GM12874 (cell line): ENCODE results near the gene SSU72.

ENCODE experiments used
- TF ChIP-seq, protein P1 (sequence below): IDR thresholded peaks from 2 replicates; pipeline ENCODE4 v1.5.1; 2011; ENCODE audit warnings: low read depth, mild to moderate bottlenecking, control low read depth, low read length, moderate library complexity; ENCODE audit not compliant: insufficient read depth

SSU72 gene

DNA sequence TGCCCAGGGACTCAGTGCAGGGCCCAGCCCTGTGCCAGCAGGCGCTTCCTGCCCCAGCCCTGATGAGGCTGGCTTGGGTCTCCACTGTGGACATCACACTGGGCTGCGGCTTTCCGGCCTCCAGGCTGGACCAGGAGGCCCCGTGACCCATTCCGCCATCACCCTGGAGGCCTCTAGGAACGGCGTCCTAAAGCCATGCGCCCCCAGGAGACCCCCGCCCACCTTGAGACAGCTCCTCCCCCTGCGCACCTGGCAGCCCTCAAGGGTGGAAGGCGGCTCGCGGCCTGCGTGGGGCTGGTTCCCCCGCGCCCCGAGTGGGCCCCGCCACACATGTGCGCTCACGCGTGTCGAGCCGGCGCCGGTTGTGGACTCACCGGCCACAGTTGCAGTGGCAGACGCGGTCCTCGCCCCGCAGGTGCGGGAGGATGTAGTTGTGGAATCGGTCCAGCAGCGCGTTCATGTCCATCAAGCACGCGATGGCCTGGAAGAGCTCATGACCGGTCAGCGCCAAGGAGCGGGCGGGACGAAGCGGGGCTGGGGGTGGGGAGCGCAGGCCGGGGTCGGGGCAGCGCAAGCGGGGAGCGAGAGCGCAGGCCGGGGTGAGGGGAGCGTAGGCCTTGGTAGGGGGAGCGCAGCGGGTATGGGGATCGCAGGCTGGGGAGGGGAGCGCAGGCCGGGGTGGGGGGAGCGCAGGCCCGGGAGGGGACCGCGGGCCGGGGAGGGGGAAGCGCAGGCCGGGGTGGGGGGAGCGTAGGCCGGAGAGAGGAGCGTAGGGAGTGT lies 35.2 kb downstream of the SSU72 start:
- TF ChIP-seq, protein P1, sequence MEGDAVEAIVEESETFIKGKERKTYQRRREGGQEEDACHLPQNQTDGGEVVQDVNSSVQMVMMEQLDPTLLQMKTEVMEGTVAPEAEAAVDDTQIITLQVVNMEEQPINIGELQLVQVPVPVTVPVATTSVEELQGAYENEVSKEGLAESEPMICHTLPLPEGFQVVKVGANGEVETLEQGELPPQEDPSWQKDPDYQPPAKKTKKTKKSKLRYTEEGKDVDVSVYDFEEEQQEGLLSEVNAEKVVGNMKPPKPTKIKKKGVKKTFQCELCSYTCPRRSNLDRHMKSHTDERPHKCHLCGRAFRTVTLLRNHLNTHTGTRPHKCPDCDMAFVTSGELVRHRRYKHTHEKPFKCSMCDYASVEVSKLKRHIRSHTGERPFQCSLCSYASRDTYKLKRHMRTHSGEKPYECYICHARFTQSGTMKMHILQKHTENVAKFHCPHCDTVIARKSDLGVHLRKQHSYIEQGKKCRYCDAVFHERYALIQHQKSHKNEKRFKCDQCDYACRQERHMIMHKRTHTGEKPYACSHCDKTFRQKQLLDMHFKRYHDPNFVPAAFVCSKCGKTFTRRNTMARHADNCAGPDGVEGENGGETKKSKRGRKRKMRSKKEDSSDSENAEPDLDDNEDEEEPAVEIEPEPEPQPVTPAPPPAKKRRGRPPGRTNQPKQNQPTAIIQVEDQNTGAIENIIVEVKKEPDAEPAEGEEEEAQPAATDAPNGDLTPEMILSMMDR = no peak

DNA sequence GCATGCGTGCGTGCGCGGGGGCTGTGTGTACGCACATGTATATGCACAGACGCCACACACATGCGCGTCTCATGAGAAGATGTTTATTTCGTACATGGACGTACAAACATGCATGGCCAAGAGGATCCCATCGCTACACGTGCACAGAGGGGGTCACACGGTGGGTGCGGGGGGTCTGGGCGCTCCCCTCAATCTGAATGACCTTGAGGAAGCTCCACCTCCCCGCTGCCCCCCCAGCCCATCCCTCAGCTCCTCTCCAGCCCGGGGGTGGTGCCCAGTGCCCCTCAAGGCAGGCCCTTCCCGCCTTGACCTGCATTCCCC lies 35.7 kb downstream of the SSU72 start:
- TF ChIP-seq, protein P1 = no peak

DNA sequence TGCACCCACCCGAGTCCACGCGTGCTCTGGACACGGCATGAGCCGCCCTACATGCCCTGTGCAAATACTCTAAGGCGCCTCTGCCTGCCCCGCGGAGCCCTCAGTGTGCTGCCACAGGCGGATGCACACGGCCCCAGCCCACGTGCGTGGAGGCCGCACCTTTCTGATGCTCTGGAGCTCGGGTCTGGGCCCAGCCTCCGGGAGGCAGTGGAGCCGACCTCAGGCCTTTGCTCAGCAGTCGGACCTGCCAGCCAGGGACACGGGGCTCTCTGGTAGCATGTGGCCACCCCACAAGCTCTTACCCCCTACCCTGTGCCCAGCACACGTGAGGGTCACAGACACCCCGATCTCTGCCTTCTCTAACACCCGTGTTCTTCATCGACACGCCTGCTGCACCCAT lies 36.3 kb downstream of the SSU72 start:
- TF ChIP-seq, protein P1 = no peak

DNA sequence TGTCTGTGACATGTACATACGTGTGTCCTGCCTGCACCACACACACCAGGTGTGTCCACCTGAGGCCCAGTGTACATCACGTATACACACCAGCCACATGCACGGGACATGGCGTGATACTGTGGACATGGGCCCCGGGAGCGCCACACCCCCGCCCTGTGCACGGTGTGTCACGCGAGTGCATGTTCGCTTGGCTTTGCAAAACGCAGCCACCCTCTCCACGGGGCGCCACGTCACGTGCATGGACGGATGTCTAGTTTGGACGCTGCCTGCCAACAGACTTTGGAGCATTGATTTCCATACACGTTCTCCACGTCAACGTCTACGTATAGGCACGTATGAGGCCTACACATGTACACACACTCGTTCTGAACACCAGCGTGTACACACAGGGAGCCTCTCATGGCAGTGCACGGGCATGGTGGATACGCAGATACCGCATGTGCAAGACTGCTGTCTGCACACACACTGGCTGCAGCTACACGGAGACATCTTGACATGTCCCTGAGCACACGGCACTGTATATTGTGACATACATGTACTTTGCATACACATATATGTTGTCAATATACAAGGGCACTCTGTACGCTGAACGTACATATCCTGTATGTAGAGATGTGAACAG lies 36.9 kb downstream of the SSU72 start:
- TF ChIP-seq, protein P1 = no peak

DNA sequence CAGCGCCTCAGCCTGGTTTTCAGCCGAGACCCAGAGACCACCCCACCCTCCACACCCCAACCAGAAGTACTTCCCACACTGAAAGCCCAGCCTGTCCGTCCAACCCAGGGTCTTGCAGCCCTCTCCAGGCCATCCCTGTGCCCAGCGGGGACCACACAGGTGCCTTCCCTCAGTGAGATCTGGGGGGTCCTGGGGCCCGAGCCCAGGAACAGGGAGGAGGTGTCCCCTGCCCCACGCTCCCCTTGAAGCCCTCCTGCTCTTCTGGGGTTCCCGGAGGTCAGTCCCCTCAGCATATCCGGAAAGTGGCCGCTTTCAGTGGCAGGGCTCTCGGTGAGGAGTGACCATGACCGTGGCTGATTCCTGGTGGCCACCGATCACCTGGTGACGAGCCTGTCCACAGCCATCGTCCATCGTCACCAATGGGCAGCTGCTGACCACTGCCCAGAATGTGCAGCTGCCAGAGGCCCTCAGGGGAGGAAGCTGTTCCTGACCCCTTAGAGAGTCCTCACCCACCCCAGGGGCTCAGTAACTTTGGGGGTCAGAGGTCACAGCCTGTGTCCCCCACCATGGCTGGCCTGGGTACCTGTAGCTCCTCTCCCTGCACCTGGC lies 37.6 kb downstream of the SSU72 start:
- TF ChIP-seq, protein P1 = no peak

DNA sequence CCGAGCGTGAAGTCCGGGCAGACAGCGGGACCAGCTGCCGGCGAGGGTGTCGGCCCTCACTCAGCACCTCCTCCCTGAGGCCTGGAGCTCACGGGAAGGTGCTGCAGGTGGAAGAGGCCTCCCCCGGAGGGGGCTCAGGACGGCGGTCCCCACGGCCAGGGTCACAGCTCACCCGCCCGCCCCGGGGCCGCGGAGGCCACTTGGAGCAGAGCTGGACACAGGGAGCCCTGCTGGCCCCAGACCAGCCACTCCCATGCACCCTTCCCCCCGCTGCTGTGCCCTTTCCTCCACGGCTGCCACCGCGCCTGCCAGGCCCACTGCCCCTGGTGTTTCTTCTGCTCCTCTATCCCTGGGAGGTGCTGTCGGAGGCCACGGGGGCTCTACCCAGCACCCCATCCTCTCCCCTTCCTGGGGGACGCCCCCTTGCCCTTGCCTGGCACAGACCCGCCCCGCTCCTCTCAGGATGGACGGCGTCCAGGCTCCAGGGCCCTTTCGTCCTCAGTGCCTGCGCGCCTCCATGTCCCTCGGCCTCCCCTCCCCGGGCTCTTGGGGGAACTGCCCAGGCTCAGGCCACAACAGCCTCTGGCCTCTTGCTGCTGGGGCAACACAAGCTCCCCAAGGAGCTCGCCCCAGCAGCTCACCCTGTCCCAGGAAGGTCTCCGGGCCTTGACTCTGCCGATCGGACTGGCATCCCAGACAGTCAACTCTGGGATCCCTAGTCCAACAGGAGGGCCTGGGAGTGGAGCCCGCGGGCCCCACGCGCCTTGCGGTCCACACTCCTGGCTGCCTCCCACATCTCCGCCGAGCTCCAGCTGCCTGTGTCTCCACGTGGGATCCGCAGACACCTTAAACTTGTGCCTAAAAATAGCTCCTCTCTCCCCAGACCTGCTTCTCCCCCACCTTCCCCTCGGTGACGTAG lies 38.4 kb downstream of the SSU72 start:
- TF ChIP-seq, protein P1 = no peak
